Ascending aorta (tissue), 2 donors: ENCODE data around the gene CFAP20. TPM values are rescaled to one million over a fixed set of nuclear protein-coding genes. Genes with fewer than 3 reads are reported as not detected.
"Not testable (repeated sequence)": the region's sequence is repeated elsewhere in the genome, so short reads cannot be mapped to it uniquely, and the experiment has no call there.

Experiments used
- DNase-seq, 2 donors: peaks; one replicate each; pipeline ENCODE4 v3.0.0-alpha.2; 2019; ENCODE audit warnings: low spot score in 2 of 2
- H3K27ac ChIP-seq, 2 donors: fragments of 200-600 bp; sonication (generic); one replicate each; pipeline ENCODE4 v1.5.1; 2016 to 2017; ENCODE audit warnings: mild to moderate bottlenecking in 1 of 2
- H3K27me3 ChIP-seq: fragments of 200-600 bp; sonication (generic); one replicate; pipeline ENCODE4 v1.5.1; 2017
- H3K36me3 ChIP-seq, 2 donors: fragments of 200-600 bp; sonication (generic); one replicate each; pipeline ENCODE4 v1.5.1; 2016
- H3K4me1 ChIP-seq, 2 donors: fragments of 200-600 bp; sonication (generic); one replicate each; pipeline ENCODE4 v1.5.1; 2016 to 2017; ENCODE audit warnings: mild to moderate bottlenecking in 1 of 2
- H3K4me3 ChIP-seq, 2 donors: fragments of 200-600 bp; sonication (generic); one replicate each; pipeline ENCODE4 v1.5.1; 2016 to 2017; ENCODE audit warnings: mild to moderate bottlenecking in 1 of 2
- H3K9me3 ChIP-seq, 2 donors: fragments of 200-600 bp; sonication (generic); one replicate each; pipeline ENCODE4 v1.5.1; 2016
- CTCF ChIP-seq, 3 experiments: fragments of 200-600 bp in 2 of 3; fragments of 450-650 bp in 1 of 3; sonication (generic) in 2 of 3; IDR thresholded peaks; one replicate each; pipeline ENCODE4 v1.5.1; 2016 to 2019; ENCODE audit warnings: antibody characterized with exemption in 3 of 3, mild to moderate bottlenecking in 1 of 3, moderate library complexity in 1 of 3
- intact Hi-C: fragments of 100-400 bp; cut with DNase I; formaldehyde crosslinking; loops from one replicate; pipeline ENCODE4 v1.15.1; 2023
- total RNA-seq: library from RNA; depleted of rRNA; stranded (reverse); fragments of >200 nt; gene quantifications from one replicate; pipeline ENCODE4 v1.1.0, GENCODE V29; 2016

CFAP20 gene
- total RNA-seq, 1 donor from 2014 or later: 39.1 TPM

- intact Hi-C loops: no loop called here
- H3K9me3 ChIP-seq: no peaks in the 10 kb centered on the region
Measured at GRCh38 chr16:58082381-58082780, 46.8 kb downstream of the CFAP20 start.

GRCh38 chr16:58080657-58081056 is 48.5 kb downstream of the CFAP20 start:
- DNase-seq, H3K27ac ChIP-seq, H3K4me1 ChIP-seq, H3K9me3 ChIP-seq, H3K27me3 ChIP-seq, H3K36me3 ChIP-seq, intact Hi-C loops, H3K4me3 ChIP-seq: not testable (repeated sequence)

More at GRCh38 chr16:58082381-58082780, 46.8 kb downstream of the CFAP20 start:
- Histone ChIP-seq H3K27me3 (no peaks in the 10 kb centered on the region), H3K4me1 (no peaks in the 10 kb centered on the region), H3K27ac (no peak overlapping the region), H3K36me3 (no peaks in the 10 kb centered on the region), H3K4me3 (no peak overlapping the region)
- DNase-seq: no peak
- TF ChIP-seq CTCF (IDR thresholded peaks at IDR 0.05): no peak

- peaks cover 0 to 4% of the 10 kb centered on the region in 2 donors for H3K9me3 ChIP-seq
- no peak overlapping the region for H3K27ac ChIP-seq
- no peaks in the 10 kb centered on the region for H3K27me3 ChIP-seq
- no peak for DNase-seq
- H3K36me3 ChIP-seq: no peaks in the 10 kb centered on the region
- H3K4me3 ChIP-seq: no peak overlapping the region
- intact Hi-C loops: no loop called here
- H3K4me1 ChIP-seq: no peaks in the 10 kb centered on the region
- no peak for TF ChIP-seq CTCF (IDR thresholded peaks at IDR 0.05)
Measured at GRCh38 chr16:58077796-58078195, 51.4 kb downstream of the CFAP20 start.

GRCh38 chr16:58076514-58076913 is 52.7 kb downstream of the CFAP20 start:
- TF ChIP-seq CTCF (IDR thresholded peaks at IDR 0.05): no peak
- intact Hi-C loops: no loop called here
- no peaks in the 10 kb centered on the region for H3K27me3 ChIP-seq

GRCh38 chr16:58074657-58075056 is 54.5 kb downstream of the CFAP20 start:
- no peak overlapping the region for H3K4me3 ChIP-seq
- peaks cover 0 to 4% of the 10 kb centered on the region in 2 donors for H3K9me3 ChIP-seq
- no peaks in the 10 kb centered on the region for H3K4me1 ChIP-seq
- H3K27me3 ChIP-seq: no peaks in the 10 kb centered on the region
- no peak for TF ChIP-seq CTCF (IDR thresholded peaks at IDR 0.05)
- no peak for DNase-seq
- H3K36me3 ChIP-seq: no peaks in the 10 kb centered on the region
- H3K27ac ChIP-seq: no peak overlapping the region
- intact Hi-C loops: no loop called here

More at GRCh38 chr16:58076514-58076913, 52.7 kb downstream of the CFAP20 start:
- no peaks in the 10 kb centered on the region for H3K4me1 ChIP-seq
- no peak overlapping the region for H3K27ac ChIP-seq
- H3K36me3 ChIP-seq: no peaks in the 10 kb centered on the region
- H3K9me3 ChIP-seq: peaks cover 0 to 4% of the 10 kb centered on the region in 2 donors
- no peak overlapping the region for H3K4me3 ChIP-seq
- DNase-seq: no peak

- H3K36me3 ChIP-seq, H3K27ac ChIP-seq, DNase-seq, intact Hi-C loops, H3K4me3 ChIP-seq, H3K4me1 ChIP-seq, H3K9me3 ChIP-seq, H3K27me3 ChIP-seq: not testable (repeated sequence)
Measured at GRCh38 chr16:58073086-58073485, 56.1 kb downstream of the CFAP20 start.

- H3K27ac ChIP-seq, H3K27me3 ChIP-seq, intact Hi-C loops, DNase-seq, H3K4me3 ChIP-seq, H3K9me3 ChIP-seq, H3K4me1 ChIP-seq, H3K36me3 ChIP-seq: not testable (repeated sequence)
Measured at GRCh38 chr16:58072134-58072533, 57.0 kb downstream of the CFAP20 start.
